Tibial nerve (tissue), 3 donors: ENCODE measurements around the gene SAPCD1.

ENCODE experiments used
- POLR2A ChIP-seq, 2 donors: fragments of 450-650 bp; IDR thresholded peaks; one replicate each; pipeline ENCODE4 v1.6.1; 2017; ENCODE audit warnings: antibody characterized with exemption in 2 of 2, mild to moderate bottlenecking in 2 of 2, moderate library complexity in 2 of 2
- TF ChIP-seq, protein P1 (sequence below), 5 experiments: fragments of 200-600 bp in 3 of 5; fragments of 450-650 bp in 2 of 5; sonication (generic) in 3 of 5; IDR thresholded peaks; one replicate each; pipeline ENCODE4 v1.5.1; 2016 to 2019; ENCODE audit warnings: antibody characterized with exemption in 5 of 5, mild to moderate bottlenecking in 3 of 5, moderate library complexity in 2 of 5

- TF ChIP-seq, protein P1, sequence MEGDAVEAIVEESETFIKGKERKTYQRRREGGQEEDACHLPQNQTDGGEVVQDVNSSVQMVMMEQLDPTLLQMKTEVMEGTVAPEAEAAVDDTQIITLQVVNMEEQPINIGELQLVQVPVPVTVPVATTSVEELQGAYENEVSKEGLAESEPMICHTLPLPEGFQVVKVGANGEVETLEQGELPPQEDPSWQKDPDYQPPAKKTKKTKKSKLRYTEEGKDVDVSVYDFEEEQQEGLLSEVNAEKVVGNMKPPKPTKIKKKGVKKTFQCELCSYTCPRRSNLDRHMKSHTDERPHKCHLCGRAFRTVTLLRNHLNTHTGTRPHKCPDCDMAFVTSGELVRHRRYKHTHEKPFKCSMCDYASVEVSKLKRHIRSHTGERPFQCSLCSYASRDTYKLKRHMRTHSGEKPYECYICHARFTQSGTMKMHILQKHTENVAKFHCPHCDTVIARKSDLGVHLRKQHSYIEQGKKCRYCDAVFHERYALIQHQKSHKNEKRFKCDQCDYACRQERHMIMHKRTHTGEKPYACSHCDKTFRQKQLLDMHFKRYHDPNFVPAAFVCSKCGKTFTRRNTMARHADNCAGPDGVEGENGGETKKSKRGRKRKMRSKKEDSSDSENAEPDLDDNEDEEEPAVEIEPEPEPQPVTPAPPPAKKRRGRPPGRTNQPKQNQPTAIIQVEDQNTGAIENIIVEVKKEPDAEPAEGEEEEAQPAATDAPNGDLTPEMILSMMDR (IDR thresholded peaks at IDR 0.05), result no peak
- no peak for TF ChIP-seq POLR2A (IDR thresholded peaks at IDR 0.05)
Observed at GRCh38 chr6:31736768-31737314, 25.6 kb upstream of the SAPCD1 start.
